ENCODE data around the gene ASIC2. TPM values are rescaled to one million over a fixed set of nuclear protein-coding genes. Genes with fewer than 3 reads are reported as not detected.

ASIC2 gene
- total and polyA plus RNA-seq, 2 experiments from 2014 or later = 0.52 to 2.8 TPM

- TF ChIP-seq STAT1 (IDR thresholded peaks at IDR 0.05; ENCODE audit: unreplicated experiment) = no peak
- TF ChIP-seq NANOG (IDR thresholded peaks at IDR 0.05; ENCODE audit: borderline replicate concordance) = no peak
- no peak for TF ChIP-seq REST (IDR thresholded peaks at IDR 0.05; ENCODE audit: unreplicated experiment)
- TF ChIP-seq ETS1 (IDR thresholded peaks at IDR 0.05) = no peak
- TF ChIP-seq POLR2AphosphoS5 (IDR thresholded peaks at IDR 0.05; ENCODE audit: low read depth) = no peak
- TF ChIP-seq, protein P1, sequence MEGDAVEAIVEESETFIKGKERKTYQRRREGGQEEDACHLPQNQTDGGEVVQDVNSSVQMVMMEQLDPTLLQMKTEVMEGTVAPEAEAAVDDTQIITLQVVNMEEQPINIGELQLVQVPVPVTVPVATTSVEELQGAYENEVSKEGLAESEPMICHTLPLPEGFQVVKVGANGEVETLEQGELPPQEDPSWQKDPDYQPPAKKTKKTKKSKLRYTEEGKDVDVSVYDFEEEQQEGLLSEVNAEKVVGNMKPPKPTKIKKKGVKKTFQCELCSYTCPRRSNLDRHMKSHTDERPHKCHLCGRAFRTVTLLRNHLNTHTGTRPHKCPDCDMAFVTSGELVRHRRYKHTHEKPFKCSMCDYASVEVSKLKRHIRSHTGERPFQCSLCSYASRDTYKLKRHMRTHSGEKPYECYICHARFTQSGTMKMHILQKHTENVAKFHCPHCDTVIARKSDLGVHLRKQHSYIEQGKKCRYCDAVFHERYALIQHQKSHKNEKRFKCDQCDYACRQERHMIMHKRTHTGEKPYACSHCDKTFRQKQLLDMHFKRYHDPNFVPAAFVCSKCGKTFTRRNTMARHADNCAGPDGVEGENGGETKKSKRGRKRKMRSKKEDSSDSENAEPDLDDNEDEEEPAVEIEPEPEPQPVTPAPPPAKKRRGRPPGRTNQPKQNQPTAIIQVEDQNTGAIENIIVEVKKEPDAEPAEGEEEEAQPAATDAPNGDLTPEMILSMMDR (conservative IDR thresholded peaks at IDR 0.05; ENCODE audit: low read depth in 2 of 2) = no peak
- TF ChIP-seq EZH2phosphoT487 (IDR thresholded peaks at IDR 0.05; ENCODE audit: unreplicated experiment) = no peak
- no peak for TF ChIP-seq JUNB (IDR thresholded peaks at IDR 0.05; ENCODE audit: unreplicated experiment)
- TF ChIP-seq EZH2 (IDR thresholded peaks at IDR 0.05; ENCODE audit: low read depth, unreplicated experiment) = no peak
Observed at GRCh38 chr17:33033176-33033575, 259.9 kb downstream of the ASIC2 start (continued).

DNA sequence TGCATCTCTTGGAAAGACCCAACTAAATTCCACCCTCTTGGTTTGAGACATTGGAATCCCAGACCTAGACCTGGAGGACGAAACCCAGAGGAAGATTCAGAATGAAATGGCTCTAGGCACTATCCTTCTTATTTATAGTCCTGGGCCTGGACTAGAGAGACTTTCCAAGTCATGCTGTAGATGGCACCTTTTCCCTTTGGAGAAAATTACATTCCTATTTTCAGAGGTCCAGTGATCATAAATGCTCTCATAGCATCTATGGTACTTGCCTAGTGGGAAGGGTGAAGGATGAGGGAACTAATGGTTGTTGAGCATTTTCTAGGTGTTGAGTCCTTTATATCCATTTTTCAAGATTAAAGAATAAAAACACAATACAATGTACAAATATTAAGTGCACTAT, 264.3 kb downstream of the ASIC2 start:
- H3K27me3 ChIP-seq (ENCODE audit: insufficient read depth) = no peaks in the 10 kb centered on the region
- DNase-seq (ENCODE audit: low spot score) (no peak), ATAC-seq (no peak)
- TF ChIP-seq NANOG (IDR thresholded peaks at IDR 0.05; ENCODE audit: borderline replicate concordance) = no peak
- TF ChIP-seq, protein P1 (conservative IDR thresholded peaks at IDR 0.05; ENCODE audit: low read depth in 2 of 2) = no peak
- no peak for TF ChIP-seq JUNB (IDR thresholded peaks at IDR 0.05; ENCODE audit: unreplicated experiment)
- no peak for TF ChIP-seq REST (IDR thresholded peaks at IDR 0.05; ENCODE audit: unreplicated experiment)
- TF ChIP-seq CREB1 (CRISPR knock-in tag; IDR thresholded peaks at IDR 0.05; ENCODE audit: low read depth) = no peak
- TF ChIP-seq EZH2 (IDR thresholded peaks at IDR 0.05; ENCODE audit: low read depth, unreplicated experiment) = no peak
- H3K9me2 ChIP-seq (ENCODE audit: insufficient read depth) = peaks cover 14% of the 10 kb centered on the region; the same call in 1 of the 2 replicates
- Mint-ChIP-seq H3K36me3 (ENCODE audit: low read depth) (no peaks in the 10 kb centered on the region), H3K27me3 (ENCODE audit: insufficient read depth, low read depth, poor library complexity) (peaks cover 5% of the 10 kb centered on the region), H3K27ac (no peak overlapping the region), H3K4me1 (peaks cover 19% of the 10 kb centered on the region), H3K9me3 (no peaks in the 10 kb centered on the region; the same call in 1 of the 3 replicates), H3K4me3 (no peak overlapping the region)
- H3K27ac ChIP-seq (ENCODE audit: low read depth) = no peak overlapping the region
- no peak overlapping the region for H2AFZ ChIP-seq
- no peak overlapping the region for H3K4me3 ChIP-seq
- H3K4me1 ChIP-seq (ENCODE audit: insufficient read depth) = no peaks in the 10 kb centered on the region; the same call in 1 of the 2 replicates
- no peaks in the 10 kb centered on the region for H3K79me2 ChIP-seq (replicated peaks; ENCODE audit: insufficient read depth)
- H3K36me3 ChIP-seq (ENCODE audit: insufficient read depth) = no peaks in the 10 kb centered on the region
- no peak overlapping the region for H3K4me2 ChIP-seq
- no peaks in the 10 kb centered on the region for H4K20me1 ChIP-seq (replicated peaks; ENCODE audit: insufficient read depth)
- H3F3A ChIP-seq (replicated peaks; ENCODE audit: low read depth) = no peaks in the 10 kb centered on the region
